K562 (cell line): ENCODE results near the gene SNX9. TPM values are rescaled to one million over a fixed set of nuclear protein-coding genes. Genes with fewer than 3 reads are reported as not detected.

Experiments used
- BRF1 ChIP-seq: IDR thresholded peaks from 3 replicates; pipeline ENCODE4 v1.6.1; 2011; ENCODE audit warnings: borderline replicate concordance, mild to moderate bottlenecking; ENCODE audit not compliant: insufficient read length; ENCODE audit errors: extremely low read depth
- GABPB2 ChIP-seq: fragments of 250-450 bp; sonication (Bioruptor Pico); conservative IDR thresholded peaks from 2 replicates; pipeline ENCODE4 v1.5.1; 2021; ENCODE audit warnings: mild to moderate bottlenecking
- MBD2 ChIP-seq: sonication (generic); IDR thresholded peaks from 2 replicates; pipeline ENCODE4 v1.6.1; 2016; ENCODE audit warnings: low read depth, borderline replicate concordance
- NR3C1 ChIP-seq: sonication (generic); formaldehyde crosslinking; IDR thresholded peaks from 2 replicates; pipeline ENCODE4 v1.8.1; 2022; ENCODE audit warnings: missing genetic modification reagents
- SMARCC2 ChIP-seq: fragments of 450-650 bp; IDR thresholded peaks from 2 replicates; pipeline ENCODE4 v1.6.1; 2017; ENCODE audit warnings: antibody characterized with exemption, moderate library complexity, mild to moderate bottlenecking, low read depth
- TSC22D4 ChIP-seq: fragments of 450-650 bp; IDR thresholded peaks from 2 replicates; pipeline ENCODE4 v1.6.1; 2016; ENCODE audit warnings: missing genetic modification characterization, missing biosample characterization, control low read depth
- ZNF436 ChIP-seq: fragments of 250-450, 450-650 bp; sonication (Bioruptor Pico); formaldehyde crosslinking; IDR thresholded peaks from 2 replicates; pipeline ENCODE4 v1.7.0; 2020; ENCODE audit warnings: mild to moderate bottlenecking
- polyA plus RNA-seq, 8 experiments: library from polyadenylated mRNA; depleted of rRNA in 4 of 8; stranded (reverse) in 5 of 8; unstranded in 3 of 8; fragments of >200 nt; fragmentation: Nextera tagmentation in 2 of 8; fragmentation: Illumina TruSeq in 1 of 8; extraction: Ambion mirVana in 2 of 8; extraction: Trizol in 1 of 8; gene quantifications; 2 replicates each; pipeline versions ENCODE4 v1.2.1 to v1.2.3, GENCODE V29; 2011 to 2014; ENCODE audit warnings: inconsistent platforms in 1 of 8, missing spikeins in 1 of 8
- total RNA-seq, 7 experiments: library from RNA; depleted of rRNA in 6 of 7; stranded (reverse); fragments of >200 nt in 6 of 7; fragmentation: Illumina TruSeq in 2 of 7; extraction: Trizol in 2 of 7; gene quantifications; 2 replicates each; pipeline versions ENCODE4 v1.2.1 to v1.2.3, GENCODE V29; 2011 to 2021; ENCODE audit warnings: low replicate concordance in 1 of 7
- TF ChIP-seq, protein P1 (sequence below): fragments of 200-800 bp; sonication (Bioruptor generic); IDR thresholded peaks from 2 replicates; pipeline ENCODE4 v1.6.1; 2016; ENCODE audit warnings: missing genetic modification characterization, missing compliant biosample characterization
- TF ChIP-seq, protein P2 (sequence below): fragments of 450-650 bp; IDR thresholded peaks from 2 replicates; pipeline ENCODE4 v1.6.1; 2016; ENCODE audit warnings: antibody characterized with exemption
- TF ChIP-seq, protein P3 (sequence below): fragments of 450-650 bp; IDR thresholded peaks from 2 replicates; pipeline ENCODE4 v1.6.1; 2016; ENCODE audit warnings: low read depth
- TF ChIP-seq, protein P4 (sequence below): fragments of 250-450 bp; sonication (Bioruptor Pico); IDR thresholded peaks from 2 replicates; pipeline ENCODE4 v1.9.0; 2021; ENCODE audit warnings: mild to moderate bottlenecking, inconsistent platforms

SNX9 gene
- total and polyA plus RNA-seq, 9 of the 15 experiments (the other 6 are each of a cell fraction or from before 2014, with no cell fraction given) = 6.0 to 81.7 (median 57.1) TPM

DNA sequence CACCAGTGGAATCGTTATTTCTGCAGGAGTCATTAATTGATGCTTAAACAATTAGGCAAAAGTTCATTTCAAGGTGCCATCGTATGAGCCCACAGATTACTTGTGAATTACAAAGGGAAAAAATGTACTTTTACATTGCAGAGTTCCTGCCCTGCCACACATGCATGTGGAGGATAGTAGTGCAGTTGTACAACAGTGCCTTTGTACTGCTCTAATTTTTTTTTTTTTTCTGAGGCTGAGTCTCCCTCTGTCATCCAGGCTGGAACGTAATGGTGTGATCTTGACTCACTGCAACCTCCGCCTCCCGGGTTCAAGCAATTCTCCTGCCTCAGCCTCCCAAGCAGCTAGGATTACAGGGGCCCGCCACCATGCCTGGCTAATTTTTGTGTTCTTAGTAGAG is 132.6 kb downstream of the SNX9 start (continued):
- TF ChIP-seq, protein P1, sequence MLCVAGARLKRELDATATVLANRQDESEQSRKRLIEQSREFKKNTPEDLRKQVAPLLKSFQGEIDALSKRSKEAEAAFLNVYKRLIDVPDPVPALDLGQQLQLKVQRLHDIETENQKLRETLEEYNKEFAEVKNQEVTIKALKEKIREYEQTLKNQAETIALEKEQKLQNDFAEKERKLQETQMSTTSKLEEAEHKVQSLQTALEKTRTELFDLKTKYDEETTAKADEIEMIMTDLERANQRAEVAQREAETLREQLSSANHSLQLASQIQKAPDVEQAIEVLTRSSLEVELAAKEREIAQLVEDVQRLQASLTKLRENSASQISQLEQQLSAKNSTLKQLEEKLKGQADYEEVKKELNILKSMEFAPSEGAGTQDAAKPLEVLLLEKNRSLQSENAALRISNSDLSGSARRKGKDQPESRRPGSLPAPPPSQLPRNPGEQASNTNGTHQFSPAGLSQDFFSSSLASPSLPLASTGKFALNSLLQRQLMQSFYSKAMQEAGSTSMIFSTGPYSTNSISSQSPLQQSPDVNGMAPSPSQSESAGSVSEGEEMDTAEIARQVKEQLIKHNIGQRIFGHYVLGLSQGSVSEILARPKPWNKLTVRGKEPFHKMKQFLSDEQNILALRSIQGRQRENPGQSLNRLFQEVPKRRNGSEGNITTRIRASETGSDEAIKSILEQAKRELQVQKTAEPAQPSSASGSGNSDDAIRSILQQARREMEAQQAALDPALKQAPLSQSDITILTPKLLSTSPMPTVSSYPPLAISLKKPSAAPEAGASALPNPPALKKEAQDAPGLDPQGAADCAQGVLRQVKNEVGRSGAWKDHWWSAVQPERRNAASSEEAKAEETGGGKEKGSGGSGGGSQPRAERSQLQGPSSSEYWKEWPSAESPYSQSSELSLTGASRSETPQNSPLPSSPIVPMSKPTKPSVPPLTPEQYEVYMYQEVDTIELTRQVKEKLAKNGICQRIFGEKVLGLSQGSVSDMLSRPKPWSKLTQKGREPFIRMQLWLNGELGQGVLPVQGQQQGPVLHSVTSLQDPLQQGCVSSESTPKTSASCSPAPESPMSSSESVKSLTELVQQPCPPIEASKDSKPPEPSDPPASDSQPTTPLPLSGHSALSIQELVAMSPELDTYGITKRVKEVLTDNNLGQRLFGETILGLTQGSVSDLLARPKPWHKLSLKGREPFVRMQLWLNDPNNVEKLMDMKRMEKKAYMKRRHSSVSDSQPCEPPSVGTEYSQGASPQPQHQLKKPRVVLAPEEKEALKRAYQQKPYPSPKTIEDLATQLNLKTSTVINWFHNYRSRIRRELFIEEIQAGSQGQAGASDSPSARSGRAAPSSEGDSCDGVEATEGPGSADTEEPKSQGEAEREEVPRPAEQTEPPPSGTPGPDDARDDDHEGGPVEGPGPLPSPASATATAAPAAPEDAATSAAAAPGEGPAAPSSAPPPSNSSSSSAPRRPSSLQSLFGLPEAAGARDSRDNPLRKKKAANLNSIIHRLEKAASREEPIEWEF = no peak
- TF ChIP-seq NR3C1 (CRISPR knock-in tag) (no peak), ZNF436 (CRISPR knock-in tag) (no peak), GABPB2 (no peak), MBD2 (no peak), TSC22D4 (tag) (no peak), BRF1 (no peak), SMARCC2 (no peak)
- TF ChIP-seq, protein P2, sequence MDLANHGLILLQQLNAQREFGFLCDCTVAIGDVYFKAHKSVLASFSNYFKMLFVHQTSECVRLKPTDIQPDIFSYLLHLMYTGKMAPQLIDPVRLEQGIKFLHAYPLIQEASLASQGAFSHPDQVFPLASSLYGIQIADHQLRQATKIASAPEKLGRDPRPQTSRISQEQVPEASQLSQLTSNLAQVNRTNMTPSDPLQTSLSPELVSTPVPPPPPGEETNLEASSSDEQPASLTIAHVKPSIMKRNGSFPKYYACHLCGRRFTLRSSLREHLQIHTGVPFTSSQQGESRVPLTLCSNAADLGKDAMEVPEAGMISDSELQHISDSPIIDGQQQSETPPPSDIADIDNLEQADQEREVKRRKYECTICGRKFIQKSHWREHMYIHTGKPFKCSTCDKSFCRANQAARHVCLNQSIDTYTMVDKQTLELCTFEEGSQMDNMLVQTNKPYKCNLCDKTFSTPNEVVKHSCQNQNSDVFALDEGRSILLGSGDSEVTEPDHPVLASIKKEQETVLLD = no peak
- TF ChIP-seq, protein P3, sequence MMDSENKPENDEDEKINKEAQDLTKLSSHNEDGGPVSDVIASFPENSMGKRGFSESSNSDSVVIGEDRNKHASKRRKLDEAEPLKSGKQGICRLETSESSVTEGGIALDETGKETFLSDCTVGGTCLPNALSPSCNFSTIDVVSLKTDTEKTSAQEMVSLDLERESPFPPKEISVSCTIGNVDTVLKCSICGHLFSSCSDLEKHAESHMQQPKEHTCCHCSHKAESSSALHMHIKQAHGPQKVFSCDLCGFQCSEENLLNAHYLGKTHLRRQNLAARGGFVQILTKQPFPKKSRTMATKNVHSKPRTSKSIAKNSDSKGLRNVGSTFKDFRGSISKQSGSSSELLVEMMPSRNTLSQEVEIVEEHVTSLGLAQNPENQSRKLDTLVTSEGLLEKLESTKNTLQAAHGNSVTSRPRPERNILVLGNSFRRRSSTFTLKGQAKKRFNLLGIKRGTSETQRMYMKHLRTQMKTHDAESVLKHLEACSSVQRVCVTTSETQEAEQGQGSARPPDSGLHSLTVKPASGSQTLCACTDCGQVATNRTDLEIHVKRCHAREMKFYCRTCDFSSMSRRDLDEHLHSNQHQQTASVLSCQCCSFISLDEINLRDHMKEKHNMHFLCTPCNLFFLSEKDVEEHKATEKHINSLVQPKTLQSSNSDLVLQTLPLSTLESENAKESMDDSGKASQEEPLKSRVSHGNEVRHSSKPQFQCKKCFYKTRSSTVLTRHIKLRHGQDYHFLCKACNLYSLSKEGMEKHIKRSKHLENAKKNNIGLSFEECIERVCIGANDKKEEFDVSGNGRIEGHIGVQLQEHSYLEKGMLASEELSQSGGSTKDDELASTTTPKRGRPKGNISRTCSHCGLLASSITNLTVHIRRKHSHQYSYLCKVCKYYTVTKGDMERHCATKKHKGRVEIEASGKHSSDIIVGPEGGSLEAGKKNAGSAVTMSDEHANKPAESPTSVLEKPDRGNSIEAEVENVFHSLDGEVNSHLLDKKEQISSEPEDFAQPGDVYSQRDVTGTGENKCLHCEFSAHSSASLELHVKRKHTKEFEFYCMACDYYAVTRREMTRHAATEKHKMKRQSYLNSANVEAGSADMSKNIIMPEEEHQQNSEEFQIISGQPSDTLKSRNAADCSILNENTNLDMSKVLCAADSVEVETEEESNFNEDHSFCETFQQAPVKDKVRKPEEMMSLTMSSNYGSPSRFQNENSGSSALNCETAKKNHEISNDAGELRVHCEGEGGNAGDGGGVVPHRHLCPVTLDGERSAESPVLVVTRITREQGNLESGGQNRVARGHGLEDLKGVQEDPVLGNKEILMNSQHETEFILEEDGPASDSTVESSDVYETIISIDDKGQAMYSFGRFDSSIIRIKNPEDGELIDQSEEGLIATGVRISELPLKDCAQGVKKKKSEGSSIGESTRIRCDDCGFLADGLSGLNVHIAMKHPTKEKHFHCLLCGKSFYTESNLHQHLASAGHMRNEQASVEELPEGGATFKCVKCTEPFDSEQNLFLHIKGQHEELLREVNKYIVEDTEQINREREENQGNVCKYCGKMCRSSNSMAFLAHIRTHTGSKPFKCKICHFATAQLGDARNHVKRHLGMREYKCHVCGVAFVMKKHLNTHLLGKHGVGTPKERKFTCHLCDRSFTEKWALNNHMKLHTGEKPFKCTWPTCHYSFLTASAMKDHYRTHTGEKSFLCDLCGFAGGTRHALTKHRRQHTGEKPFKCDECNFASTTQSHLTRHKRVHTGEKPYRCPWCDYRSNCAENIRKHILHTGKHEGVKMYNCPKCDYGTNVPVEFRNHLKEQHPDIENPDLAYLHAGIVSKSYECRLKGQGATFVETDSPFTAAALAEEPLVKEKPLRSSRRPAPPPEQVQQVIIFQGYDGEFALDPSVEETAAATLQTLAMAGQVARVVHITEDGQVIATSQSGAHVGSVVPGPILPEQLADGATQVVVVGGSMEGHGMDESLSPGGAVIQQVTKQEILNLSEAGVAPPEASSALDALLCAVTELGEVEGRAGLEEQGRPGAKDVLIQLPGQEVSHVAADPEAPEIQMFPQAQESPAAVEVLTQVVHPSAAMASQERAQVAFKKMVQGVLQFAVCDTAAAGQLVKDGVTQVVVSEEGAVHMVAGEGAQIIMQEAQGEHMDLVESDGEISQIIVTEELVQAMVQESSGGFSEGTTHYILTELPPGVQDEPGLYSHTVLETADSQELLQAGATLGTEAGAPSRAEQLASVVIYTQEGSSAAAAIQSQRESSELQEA = no peak
- TF ChIP-seq, protein P4, sequence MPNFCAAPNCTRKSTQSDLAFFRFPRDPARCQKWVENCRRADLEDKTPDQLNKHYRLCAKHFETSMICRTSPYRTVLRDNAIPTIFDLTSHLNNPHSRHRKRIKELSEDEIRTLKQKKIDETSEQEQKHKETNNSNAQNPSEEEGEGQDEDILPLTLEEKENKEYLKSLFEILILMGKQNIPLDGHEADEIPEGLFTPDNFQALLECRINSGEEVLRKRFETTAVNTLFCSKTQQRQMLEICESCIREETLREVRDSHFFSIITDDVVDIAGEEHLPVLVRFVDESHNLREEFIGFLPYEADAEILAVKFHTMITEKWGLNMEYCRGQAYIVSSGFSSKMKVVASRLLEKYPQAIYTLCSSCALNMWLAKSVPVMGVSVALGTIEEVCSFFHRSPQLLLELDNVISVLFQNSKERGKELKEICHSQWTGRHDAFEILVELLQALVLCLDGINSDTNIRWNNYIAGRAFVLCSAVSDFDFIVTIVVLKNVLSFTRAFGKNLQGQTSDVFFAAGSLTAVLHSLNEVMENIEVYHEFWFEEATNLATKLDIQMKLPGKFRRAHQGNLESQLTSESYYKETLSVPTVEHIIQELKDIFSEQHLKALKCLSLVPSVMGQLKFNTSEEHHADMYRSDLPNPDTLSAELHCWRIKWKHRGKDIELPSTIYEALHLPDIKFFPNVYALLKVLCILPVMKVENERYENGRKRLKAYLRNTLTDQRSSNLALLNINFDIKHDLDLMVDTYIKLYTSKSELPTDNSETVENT (CRISPR knock-in tag) = no peak
- TF ChIP-seq, all 486 proteins: peak for 0
